Peyer's patch (tissue), 4 donors: Measurements from ENCODE around the gene TEX19. TPM values are rescaled to one million over a fixed set of nuclear protein-coding genes. Genes with fewer than 3 reads are reported as not detected.

Experiments
- DNase-seq, 3 donors: peaks; one replicate each; pipeline ENCODE4 v3.0.0-alpha.2; 2017 to 2019
- H3K27ac ChIP-seq, 4 donors: fragments of 200-600 bp; sonication (generic); one replicate each; pipeline ENCODE4 v1.5.1; 2016 to 2019
- H3K27me3 ChIP-seq, 2 donors: fragments of 200-600 bp; sonication (generic); one replicate each; pipeline ENCODE4 v1.5.1; 2019
- H3K36me3 ChIP-seq, 3 donors: fragments of 200-600 bp; sonication (generic); one replicate each; pipeline ENCODE4 v1.5.1; 2016 to 2019
- H3K4me1 ChIP-seq, 4 donors: fragments of 200-600 bp; sonication (generic); one replicate each; pipeline ENCODE4 v1.5.1; 2016 to 2019
- H3K4me3 ChIP-seq, 4 donors: fragments of 200-600 bp; sonication (generic); 1 replicate in 3 of 4; 2 replicates in 1 of 4; pipeline ENCODE4 v1.5.1; 2016 to 2019; ENCODE audit warnings: mild to moderate bottlenecking in 1 of 4
- H3K9me3 ChIP-seq, 4 donors: fragments of 200-600 bp; sonication (generic); one replicate each; pipeline ENCODE4 v1.5.1; 2016 to 2019; ENCODE audit warnings: mild to moderate bottlenecking in 1 of 4
- POLR2A ChIP-seq, 2 donors: fragments of 450-650 bp; IDR thresholded peaks; one replicate each; pipeline ENCODE4 v1.5.1; 2017; ENCODE audit warnings: antibody characterized with exemption in 2 of 2, mild to moderate bottlenecking in 2 of 2, moderate library complexity in 2 of 2
- total RNA-seq, 4 donors: library from RNA; depleted of rRNA; stranded (reverse); fragments of >200 nt; gene quantifications; one replicate each; pipeline ENCODE4 v1.1.0, GENCODE V29; 2016
- TF ChIP-seq, protein P1 (sequence below), 6 experiments: fragments of 450-650 bp in 4 of 6; fragments of 200-600 bp in 2 of 6; sonication (generic) in 1 of 6; IDR thresholded peaks; one replicate each; pipeline ENCODE4 v1.5.1; 2017 to 2019; ENCODE audit warnings: antibody characterized with exemption in 6 of 6, mild to moderate bottlenecking in 3 of 6, moderate library complexity in 1 of 6

TEX19 gene
- total RNA-seq, 4 donors from 2014 or later: not detected

DNA sequence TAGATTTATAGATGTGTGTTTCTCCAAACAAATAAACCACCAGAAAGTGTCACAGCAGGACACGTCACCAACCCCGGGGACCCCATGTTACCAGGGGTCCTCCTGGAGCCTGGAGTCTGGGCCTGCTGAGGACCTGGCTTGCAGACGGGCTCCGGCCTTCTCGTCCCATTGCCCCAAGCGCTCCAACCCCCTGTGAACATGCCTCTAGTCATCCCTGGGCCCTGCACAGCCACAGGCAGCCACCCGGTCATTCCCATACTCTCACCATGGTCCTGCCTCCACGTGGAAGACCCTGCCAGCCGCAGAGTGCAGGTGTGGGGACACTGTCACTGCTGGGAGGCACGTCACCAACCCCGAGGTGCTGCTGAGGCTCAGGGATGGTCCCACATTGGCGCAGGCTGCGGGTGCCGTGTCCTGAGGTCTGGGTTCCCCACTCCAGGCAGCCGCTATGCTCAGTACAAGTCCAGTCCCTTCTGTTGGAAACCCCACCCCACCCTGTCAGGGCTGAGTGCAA, 30.0 kb upstream of the TEX19 start:
- DNase-seq: no peak
- H3K27ac ChIP-seq: peak overlapping the region in 3 of 4 donors; percentile 66 to 92 (median 87)
- H3K27me3 ChIP-seq: no peaks in the 10 kb centered on the region
- H3K36me3 ChIP-seq: no peaks in the 10 kb centered on the region
- H3K4me1 ChIP-seq: peaks cover 7 to 73% (median 25%) of the 10 kb centered on the region in 4 donors
- TF ChIP-seq POLR2A (IDR thresholded peaks at IDR 0.05): peak in 1 of 2 donors; percentile 26
- TF ChIP-seq, protein P1, sequence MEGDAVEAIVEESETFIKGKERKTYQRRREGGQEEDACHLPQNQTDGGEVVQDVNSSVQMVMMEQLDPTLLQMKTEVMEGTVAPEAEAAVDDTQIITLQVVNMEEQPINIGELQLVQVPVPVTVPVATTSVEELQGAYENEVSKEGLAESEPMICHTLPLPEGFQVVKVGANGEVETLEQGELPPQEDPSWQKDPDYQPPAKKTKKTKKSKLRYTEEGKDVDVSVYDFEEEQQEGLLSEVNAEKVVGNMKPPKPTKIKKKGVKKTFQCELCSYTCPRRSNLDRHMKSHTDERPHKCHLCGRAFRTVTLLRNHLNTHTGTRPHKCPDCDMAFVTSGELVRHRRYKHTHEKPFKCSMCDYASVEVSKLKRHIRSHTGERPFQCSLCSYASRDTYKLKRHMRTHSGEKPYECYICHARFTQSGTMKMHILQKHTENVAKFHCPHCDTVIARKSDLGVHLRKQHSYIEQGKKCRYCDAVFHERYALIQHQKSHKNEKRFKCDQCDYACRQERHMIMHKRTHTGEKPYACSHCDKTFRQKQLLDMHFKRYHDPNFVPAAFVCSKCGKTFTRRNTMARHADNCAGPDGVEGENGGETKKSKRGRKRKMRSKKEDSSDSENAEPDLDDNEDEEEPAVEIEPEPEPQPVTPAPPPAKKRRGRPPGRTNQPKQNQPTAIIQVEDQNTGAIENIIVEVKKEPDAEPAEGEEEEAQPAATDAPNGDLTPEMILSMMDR (IDR thresholded peaks at IDR 0.05): no peak
- no peaks in the 10 kb centered on the region for H3K9me3 ChIP-seq
- H3K4me3 ChIP-seq: no peak overlapping the region

DNA sequence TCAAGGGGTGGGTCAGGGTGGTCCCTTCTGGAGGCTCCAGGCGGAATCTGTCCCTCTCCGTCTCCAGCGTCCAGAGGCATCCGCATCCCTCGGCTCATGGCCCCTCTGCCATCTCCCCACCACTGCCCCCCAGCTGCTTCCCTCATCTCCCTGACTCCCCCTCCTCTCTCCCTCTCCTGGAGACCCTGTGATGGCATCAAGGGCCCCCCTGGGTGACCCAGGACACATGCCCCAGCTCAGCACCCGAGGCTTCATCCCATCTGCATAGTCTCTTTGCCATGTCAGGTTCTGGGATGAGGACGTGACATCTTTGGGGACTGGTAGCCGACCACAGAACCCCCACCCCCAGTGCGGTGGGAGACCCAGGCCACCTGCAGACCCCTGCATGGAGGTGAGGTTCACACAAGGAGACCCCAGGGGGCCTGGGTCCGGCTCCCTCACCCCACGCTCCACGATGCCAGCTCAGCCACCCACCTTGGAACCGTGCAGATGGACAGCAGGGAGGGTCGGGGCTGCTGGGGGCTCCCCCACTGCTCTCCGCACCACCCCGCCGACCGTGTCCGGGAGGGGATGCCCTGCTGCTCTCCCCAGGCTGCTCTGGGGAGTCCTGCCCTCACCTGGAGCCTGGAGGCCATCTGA, 29.2 kb upstream of the TEX19 start:
- H3K27me3 ChIP-seq: no peaks in the 10 kb centered on the region
- H3K27ac ChIP-seq: peak overlapping the region in 3 of 4 donors; percentile 66 to 92 (median 87)
- peak overlapping the region in 2 of 4 donors; percentile 33 to 66 for H3K4me3 ChIP-seq
- H3K9me3 ChIP-seq: no peaks in the 10 kb centered on the region
- H3K36me3 ChIP-seq: no peaks in the 10 kb centered on the region
- no peak for TF ChIP-seq POLR2A (IDR thresholded peaks at IDR 0.05)
- TF ChIP-seq, protein P1 (IDR thresholded peaks at IDR 0.05): no peak
- H3K4me1 ChIP-seq: peaks cover 7 to 75% (median 31%) of the 10 kb centered on the region in 4 donors
- no peak for DNase-seq

DNA sequence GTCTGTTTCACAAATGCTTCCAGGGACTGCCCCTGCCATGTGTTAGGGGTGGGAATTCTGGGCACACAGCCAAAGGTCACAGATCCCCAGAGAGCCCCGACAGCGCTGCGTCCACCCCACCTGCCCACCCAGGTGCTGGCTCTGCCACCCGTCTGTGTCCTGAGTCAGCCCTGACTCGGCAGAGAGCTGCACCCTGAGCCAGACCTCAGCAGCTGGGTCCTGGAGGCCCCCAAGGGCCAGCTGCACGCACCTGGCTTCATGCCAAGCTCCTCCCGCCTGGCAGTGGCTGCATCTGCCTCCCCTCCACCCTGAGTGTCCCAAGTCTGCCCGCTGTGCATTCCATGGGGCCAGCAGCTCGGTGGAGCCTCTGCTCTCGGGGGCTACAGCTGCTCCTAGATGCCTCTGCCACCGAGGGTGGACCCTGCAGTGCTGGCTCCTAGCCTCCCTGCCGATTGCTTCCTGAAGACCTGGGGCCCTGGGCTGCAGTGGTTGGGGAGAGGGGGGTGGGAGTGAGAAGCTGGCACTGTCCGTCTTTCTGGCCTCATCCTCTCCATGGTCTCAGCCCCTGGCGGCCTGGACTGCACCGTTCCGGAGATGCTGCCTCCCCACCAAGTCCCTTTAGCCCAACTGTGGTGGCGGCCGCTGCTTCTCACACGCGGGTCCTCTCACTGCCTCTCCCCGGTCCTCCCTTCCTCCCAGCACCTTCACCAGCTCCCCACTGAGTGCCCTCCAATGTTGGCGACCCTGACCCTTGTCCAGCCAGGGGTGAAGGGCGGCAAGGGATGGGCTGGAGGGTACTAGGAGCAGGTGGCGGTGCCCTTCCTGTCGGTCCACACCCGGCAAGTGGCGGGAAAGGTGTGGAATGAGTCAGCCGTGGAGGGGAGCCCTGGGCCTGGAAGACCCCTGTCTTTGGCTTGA, 28.5 kb upstream of the TEX19 start:
- TF ChIP-seq, protein P1 (IDR thresholded peaks at IDR 0.05): no peak
- TF ChIP-seq POLR2A (IDR thresholded peaks at IDR 0.05): peak in 1 of 2 donors; percentile 28
- Histone ChIP-seq H3K36me3 (no peaks in the 10 kb centered on the region), H3K4me3 (peak overlapping the region in 2 of 4 donors; percentile 33 to 66), H3K9me3 (no peaks in the 10 kb centered on the region), H3K27ac (peak overlapping the region in 3 of 4 donors; percentile 1 to 92 (median 87)), H3K27me3 (no peaks in the 10 kb centered on the region), H3K4me1 (peaks cover 7 to 76% (median 32%) of the 10 kb centered on the region in 4 donors)
- DNase-seq: peak in 1 of 3 donors; percentile 81

DNA sequence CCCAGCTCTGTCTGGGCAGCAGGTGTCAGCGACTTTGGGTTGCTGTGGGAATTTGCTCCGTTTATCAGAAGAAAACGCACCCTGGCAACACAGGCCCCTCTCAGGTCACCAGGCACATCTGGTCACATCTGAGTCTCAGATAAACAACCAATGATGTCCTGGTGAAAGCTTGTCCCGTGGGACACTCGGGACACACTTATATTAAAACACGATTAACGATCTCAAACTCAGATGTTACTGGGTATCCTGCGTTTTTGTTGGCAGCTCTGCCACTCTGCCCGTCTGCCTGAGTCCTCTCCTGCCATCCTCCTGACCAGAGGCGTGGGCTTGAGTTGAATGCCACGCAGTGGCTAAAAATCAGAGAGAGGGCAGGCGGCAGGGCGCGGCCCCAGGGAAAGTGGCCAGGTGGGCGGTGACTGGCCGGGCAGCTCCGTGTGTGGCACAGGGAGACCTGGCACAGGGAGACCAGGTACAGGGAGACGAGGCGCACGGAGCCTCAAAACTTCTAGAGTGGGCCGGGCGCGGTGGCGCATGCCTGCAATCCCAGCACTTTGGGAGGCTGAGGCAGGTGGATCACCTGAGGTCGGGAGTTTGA, 27.6 kb upstream of the TEX19 start:
- H3K36me3 ChIP-seq: no peaks in the 10 kb centered on the region
- peak overlapping the region in 2 of 4 donors; percentile 63 to 66 for H3K4me3 ChIP-seq
- peaks cover 7 to 76% (median 32%) of the 10 kb centered on the region in 4 donors for H3K4me1 ChIP-seq
- TF ChIP-seq, protein P1 (IDR thresholded peaks at IDR 0.05): no peak
- TF ChIP-seq POLR2A (IDR thresholded peaks at IDR 0.05): no peak
- no peaks in the 10 kb centered on the region for H3K9me3 ChIP-seq
- DNase-seq: no peak
- peak overlapping the region in 3 of 4 donors; percentile 66 to 92 (median 87) for H3K27ac ChIP-seq
- no peaks in the 10 kb centered on the region for H3K27me3 ChIP-seq

DNA sequence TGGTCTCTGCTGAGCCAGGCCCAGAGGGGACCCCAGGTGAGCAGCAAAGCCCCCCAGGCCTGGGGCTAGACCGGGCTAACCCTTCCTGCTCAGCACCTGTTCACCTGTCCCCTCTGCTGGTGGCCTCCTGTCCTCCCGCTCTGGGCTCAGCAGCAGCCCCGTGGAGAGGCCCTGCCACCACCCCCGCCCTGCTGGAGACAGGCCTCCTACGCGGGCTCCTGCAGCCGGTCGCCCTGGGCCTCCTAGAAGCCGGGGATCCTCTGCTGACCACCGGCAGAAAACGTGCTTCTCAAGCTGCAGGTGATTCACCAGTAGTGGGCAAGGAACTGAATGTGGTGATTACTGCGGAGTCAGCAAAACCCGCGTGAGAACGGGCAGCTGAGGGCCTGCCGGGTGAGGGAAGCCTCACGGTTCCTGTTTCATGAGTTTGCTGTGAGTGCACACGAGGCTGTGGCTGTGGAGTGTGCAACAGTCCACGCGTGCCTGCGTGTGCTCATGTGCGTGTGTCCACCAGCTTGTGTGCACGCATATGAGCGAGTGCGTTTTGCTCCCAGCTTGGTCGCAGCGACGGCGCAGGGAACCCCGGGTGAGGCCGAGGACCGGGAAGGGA, 26.3 kb upstream of the TEX19 start:
- peak overlapping the region; percentile 66 to 92 (median 78) for H3K27ac ChIP-seq
- peaks cover 7 to 67% (median 32%) of the 10 kb centered on the region in 4 donors for H3K4me1 ChIP-seq
- TF ChIP-seq, protein P1 (IDR thresholded peaks at IDR 0.05): peak in 1 of 6 experiments; percentile 6
- TF ChIP-seq POLR2A (IDR thresholded peaks at IDR 0.05): peak in 1 of 2 donors; percentile 20
- peak overlapping the region; percentile 42 to 66 (median 55) for H3K4me3 ChIP-seq
- H3K36me3 ChIP-seq: no peaks in the 10 kb centered on the region
- DNase-seq: peak; percentile 53 to 82 (median 73)
- no peaks in the 10 kb centered on the region for H3K9me3 ChIP-seq
- no peaks in the 10 kb centered on the region for H3K27me3 ChIP-seq
